ENCODE measurements around the gene KCNQ1. TPM values are rescaled to one million over a fixed set of nuclear protein-coding genes. Genes with fewer than 3 reads are reported as not detected.

Gene KCNQ1
- total and polyA plus RNA-seq, 12 donors, result 11.0 to 447 (median 320) TPM

DNA sequence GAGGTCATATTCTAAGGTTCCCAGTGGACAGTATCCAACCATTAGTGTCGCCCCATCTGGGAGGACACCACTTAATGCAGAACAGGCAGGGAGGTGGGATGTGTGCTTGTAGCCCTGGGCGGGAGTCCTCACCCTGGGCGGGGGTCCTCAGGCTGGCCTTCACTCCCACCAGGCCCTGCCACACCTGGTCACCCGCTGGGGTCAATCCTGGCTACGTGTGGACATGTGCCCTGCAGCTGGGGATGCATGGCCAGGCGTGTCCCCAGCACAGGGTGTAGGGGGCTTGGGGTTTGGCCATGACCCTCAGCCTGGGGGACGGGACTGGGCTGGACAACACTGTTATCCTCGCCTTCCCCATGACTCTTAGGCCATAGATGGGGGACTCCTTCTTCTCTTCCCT lies 19.3 kb upstream of the KCNQ1 start:
- intact Hi-C loops (cut with DNase I), result loop anchor here in 1 of 2 donors (5.0 kb wide), 1 partner anchor 467 kb away; no protein-coding TSS in a partner anchor
- Histone ChIP-seq H3K9me3 (replicated peaks in 1 of 3) (no peaks in the 10 kb centered on the region), H3K4me1 (replicated peaks in 1 of 2) (peaks cover 0 to 1% of the 10 kb centered on the region in 2 donors), H3K4me3 (no peak overlapping the region), H3K36me3 (replicated peaks in 1 of 2) (no peaks in the 10 kb centered on the region), H3K27me3 (no peaks in the 10 kb centered on the region), H3K27ac (no peak overlapping the region)
- DNase-seq, result no peak
- TF ChIP-seq, protein P1, sequence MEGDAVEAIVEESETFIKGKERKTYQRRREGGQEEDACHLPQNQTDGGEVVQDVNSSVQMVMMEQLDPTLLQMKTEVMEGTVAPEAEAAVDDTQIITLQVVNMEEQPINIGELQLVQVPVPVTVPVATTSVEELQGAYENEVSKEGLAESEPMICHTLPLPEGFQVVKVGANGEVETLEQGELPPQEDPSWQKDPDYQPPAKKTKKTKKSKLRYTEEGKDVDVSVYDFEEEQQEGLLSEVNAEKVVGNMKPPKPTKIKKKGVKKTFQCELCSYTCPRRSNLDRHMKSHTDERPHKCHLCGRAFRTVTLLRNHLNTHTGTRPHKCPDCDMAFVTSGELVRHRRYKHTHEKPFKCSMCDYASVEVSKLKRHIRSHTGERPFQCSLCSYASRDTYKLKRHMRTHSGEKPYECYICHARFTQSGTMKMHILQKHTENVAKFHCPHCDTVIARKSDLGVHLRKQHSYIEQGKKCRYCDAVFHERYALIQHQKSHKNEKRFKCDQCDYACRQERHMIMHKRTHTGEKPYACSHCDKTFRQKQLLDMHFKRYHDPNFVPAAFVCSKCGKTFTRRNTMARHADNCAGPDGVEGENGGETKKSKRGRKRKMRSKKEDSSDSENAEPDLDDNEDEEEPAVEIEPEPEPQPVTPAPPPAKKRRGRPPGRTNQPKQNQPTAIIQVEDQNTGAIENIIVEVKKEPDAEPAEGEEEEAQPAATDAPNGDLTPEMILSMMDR (IDR thresholded peaks at IDR 0.05), result no peak
- no peak for TF ChIP-seq POLR2A (IDR thresholded peaks at IDR 0.05)
- 71 to 100% (median 73%) methylated on average over 1 to 8 of the region's 8 CpGs for WGBS, 4 donors

DNA sequence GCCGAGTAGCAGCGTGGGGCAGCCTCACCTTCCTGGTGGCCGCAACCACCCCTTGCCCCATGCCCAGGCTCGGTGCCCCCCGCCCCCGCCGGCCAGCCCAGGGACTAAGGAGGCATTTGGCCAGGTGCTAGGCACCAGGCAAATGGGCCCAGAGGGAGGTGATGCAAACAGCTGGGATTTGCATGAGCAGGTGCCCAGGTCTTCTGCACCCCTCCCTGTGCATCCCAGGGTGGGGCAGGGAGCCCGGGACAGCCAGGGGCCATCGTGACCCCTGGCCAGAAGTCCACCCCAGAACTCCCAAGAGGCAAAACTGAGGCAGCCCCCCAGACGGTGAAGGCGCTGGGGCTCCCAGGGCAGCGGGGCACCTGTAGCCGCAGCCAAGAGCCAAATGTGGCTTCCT lies 18.6 kb upstream of the KCNQ1 start:
- WGBS, 4 donors, result 81 to 87% (median 87%) methylated on average over 8 to 13 of the region's 13 CpGs; no CpG with 5 or more reads in 1 of the 4 donors

DNA sequence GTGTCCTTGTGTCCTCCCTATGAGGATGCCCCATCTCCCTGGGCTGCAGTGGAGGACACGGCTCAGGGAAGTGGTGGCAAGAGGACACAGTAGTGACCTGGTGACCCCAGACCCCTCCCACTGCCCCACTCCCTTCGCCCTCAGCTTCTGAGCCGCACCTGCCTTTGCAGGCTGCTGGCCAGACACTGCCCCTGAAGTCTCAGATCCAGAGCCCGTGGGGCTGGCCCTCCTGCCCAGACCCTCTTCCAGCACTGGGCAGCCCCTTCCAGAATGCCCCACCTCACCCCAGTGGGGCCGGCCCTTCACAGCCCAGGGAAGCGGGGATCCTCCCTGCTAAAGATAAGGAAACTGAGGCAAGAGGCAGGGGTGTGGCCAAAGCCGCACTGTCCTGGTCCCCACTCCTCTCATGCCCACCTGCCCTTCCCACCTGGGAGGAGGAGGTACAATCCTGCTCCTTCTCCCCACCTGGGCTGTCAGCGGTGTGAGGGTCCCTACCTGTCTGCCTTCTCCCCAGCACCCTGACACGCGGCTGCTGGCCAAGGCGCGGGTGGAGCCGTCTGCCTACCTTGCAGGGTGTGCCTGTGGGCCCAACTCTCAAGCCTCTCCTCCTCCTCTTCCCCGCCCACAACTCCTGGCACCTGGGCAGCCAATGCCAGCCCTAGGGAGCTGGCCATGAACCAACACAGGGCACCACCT lies 17.8 kb upstream of the KCNQ1 start:
- 72 to 87% (median 79%) methylated on average over 10 to 14 of the region's 14 CpGs for WGBS, 4 donors
- Histone ChIP-seq H3K36me3 (replicated peaks in 1 of 2) (no peaks in the 10 kb centered on the region), H3K9me3 (replicated peaks in 1 of 3) (no peaks in the 10 kb centered on the region), H3K4me3 (no peak overlapping the region), H3K4me1 (replicated peaks in 1 of 2) (no peaks in the 10 kb centered on the region), H3K27ac (no peak overlapping the region), H3K27me3 (no peaks in the 10 kb centered on the region)
- no peak for DNase-seq
- intact Hi-C loops (cut with DNase I), result loop anchor here (2.0 to 5.0 kb wide), 2 partner anchors 464 to 465 kb away; no protein-coding TSS in a partner anchor
- TF ChIP-seq, protein P1 (IDR thresholded peaks at IDR 0.05), result no peak

More for the DNA sequence above, 18.6 kb upstream of the KCNQ1 start:
- no peak for TF ChIP-seq POLR2A (IDR thresholded peaks at IDR 0.05)
- TF ChIP-seq, protein P1 (IDR thresholded peaks at IDR 0.05), result no peak
- H3K36me3 ChIP-seq (replicated peaks in 1 of 2), result no peaks in the 10 kb centered on the region
- intact Hi-C loops (cut with DNase I), result loop anchor here (2.0 to 5.0 kb wide), 2 partner anchors 465 to 466 kb away; no protein-coding TSS in a partner anchor
- DNase-seq, result no peak
- H3K27ac ChIP-seq, result no peak overlapping the region
- no peaks in the 10 kb centered on the region for H3K27me3 ChIP-seq
- H3K4me1 ChIP-seq (replicated peaks in 1 of 2), result no peaks in the 10 kb centered on the region
- H3K4me3 ChIP-seq, result no peak overlapping the region
- H3K9me3 ChIP-seq (replicated peaks in 1 of 3), result no peaks in the 10 kb centered on the region

DNA sequence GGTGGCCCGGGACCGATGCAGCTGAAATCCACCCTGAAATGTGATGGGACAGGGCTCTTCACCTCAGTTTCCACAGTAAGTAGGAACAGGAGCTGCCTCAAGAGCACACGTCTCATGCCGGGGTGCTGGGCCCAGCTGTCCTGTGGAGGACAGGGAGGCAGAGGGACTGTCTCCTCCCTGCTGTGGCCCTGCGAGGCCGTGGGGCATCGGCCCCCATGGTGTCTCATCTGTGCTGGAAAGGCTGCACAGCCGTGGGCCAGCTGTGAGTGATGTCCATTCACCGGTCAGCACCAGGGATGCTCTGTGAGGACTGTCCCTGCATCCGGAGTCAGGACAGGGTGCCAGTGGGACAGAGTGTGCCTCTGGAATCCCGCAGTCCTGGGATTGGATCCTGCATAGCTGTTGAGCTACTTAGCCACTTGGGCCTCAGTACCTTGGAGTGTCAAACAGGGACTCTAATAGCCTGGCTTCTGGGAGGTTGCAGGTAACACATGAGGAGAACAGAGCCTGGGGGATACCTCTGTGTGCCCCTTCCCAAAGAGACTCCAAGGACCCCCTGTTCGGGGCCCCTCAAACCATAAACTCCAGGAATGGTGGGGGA lies 17.0 kb upstream of the KCNQ1 start:
- intact Hi-C loops (cut with DNase I), result loop anchor here (1.0 to 5.0 kb wide), 3 partner anchors 103 to 464 kb away; no protein-coding TSS in a partner anchor
- Histone ChIP-seq H3K4me3 (no peak overlapping the region), H3K4me1 (replicated peaks in 1 of 2) (no peaks in the 10 kb centered on the region), H3K36me3 (replicated peaks in 1 of 2) (no peaks in the 10 kb centered on the region), H3K27ac (no peak overlapping the region), H3K27me3 (no peaks in the 10 kb centered on the region), H3K9me3 (replicated peaks in 1 of 3) (no peaks in the 10 kb centered on the region)
- DNase-seq, result no peak
- TF ChIP-seq, protein P1 (IDR thresholded peaks at IDR 0.05), result no peak
- TF ChIP-seq POLR2A (IDR thresholded peaks at IDR 0.05), result no peak
- 58 to 68% (median 65%) methylated on average over 9 to 12 of the region's 12 CpGs for WGBS, 4 donors

All from adrenal gland (tissue), 12 donors.